Thyroid gland (tissue), 4 donors: ENCODE measurements around the gene PHACTR1.

ENCODE experiments used
- CTCF ChIP-seq, 6 experiments: fragments of 200-600 bp in 3 of 6; fragments of 450-650 bp in 3 of 6; sonication (generic) in 3 of 6; IDR thresholded peaks; one replicate each; pipeline ENCODE4 v1.5.1; 2016 to 2019; ENCODE audit warnings: antibody characterized with exemption in 6 of 6, mild to moderate bottlenecking in 2 of 6, inconsistent platforms in 1 of 6, moderate library complexity in 1 of 6
- POLR2A ChIP-seq, 2 donors: fragments of 450-650 bp; IDR thresholded peaks; one replicate each; pipeline ENCODE4 v1.6.1; 2017; ENCODE audit warnings: antibody characterized with exemption in 2 of 2, mild to moderate bottlenecking in 2 of 2, moderate library complexity in 1 of 2

- TF ChIP-seq CTCF (IDR thresholded peaks at IDR 0.05) (no peak), POLR2A (IDR thresholded peaks at IDR 0.05) (no peak)
These were observed 23.4 kb upstream of the PHACTR1 start for GRCh38 chr6:12693122-12693521.
